MCF 10A (cell line): ENCODE measurements around the gene ASPA. TPM values are rescaled to one million over a fixed set of nuclear protein-coding genes. Genes with fewer than 3 reads are reported as not detected.

Source experiments
- BruUV-seq: library from RNA; stranded (reverse); fragments of 400-500 nt; replicated peaks from 2 replicates; lab custom pipeline; 2021; lab: Mats Ljungman, UMichigan
- CTCF ChIA-PET: fragments of 300-600 bp; sonication (Branson Sonifier 250); formaldehyde crosslinking; extraction: SDS; loops from one replicate; lab custom pipeline; 2021; ENCODE audit warnings: antibody characterized with exemption, inconsistent platforms; lab: Yijun Ruan, JAX
- POLR2A ChIA-PET: fragments of 300-600, 350-650 bp; sonication (Branson Sonifier 250); formaldehyde crosslinking; extraction: SDS; loops from one replicate; lab custom pipeline; 2020; ENCODE audit warnings: antibody characterized with exemption, inconsistent platforms; lab: Yijun Ruan, JAX
- DNase-seq: peaks from one replicate; pipeline ENCODE4 v3.0.0-alpha.2; 2018; ENCODE audit not compliant: unreplicated experiment
- H3K27ac Mint-ChIP-seq: one replicate; pipeline ENCODE4 v1.8.0; 2022; ENCODE audit warnings: mild to moderate bottlenecking, low read depth, mixed read lengths; ENCODE audit not compliant: unreplicated experiment
- H3K27me3 Mint-ChIP-seq: one replicate; pipeline ENCODE4 v1.8.0; 2022; ENCODE audit warnings: mixed read lengths; ENCODE audit not compliant: insufficient read depth, unreplicated experiment
- H3K36me3 Mint-ChIP-seq: one replicate; pipeline ENCODE4 v1.8.0; 2022; ENCODE audit warnings: mild to moderate bottlenecking, moderate library complexity, mixed read lengths; ENCODE audit not compliant: insufficient read depth, unreplicated experiment
- H3K4me1 Mint-ChIP-seq: one replicate; pipeline ENCODE4 v1.8.0; 2022; ENCODE audit warnings: mixed read lengths; ENCODE audit not compliant: insufficient read depth, unreplicated experiment
- H3K4me3 Mint-ChIP-seq: one replicate; pipeline ENCODE4 v1.8.0; 2022; ENCODE audit warnings: mild to moderate bottlenecking, moderate library complexity, mixed read lengths; ENCODE audit not compliant: unreplicated experiment
- H3K9me3 Mint-ChIP-seq: one replicate; pipeline ENCODE4 v1.8.0; 2022; ENCODE audit warnings: mixed read lengths; ENCODE audit not compliant: unreplicated experiment
- intact Hi-C: fragments of 100-400 bp; cut with micrococcal nuclease; formaldehyde crosslinking; loops from 2 replicates; pipeline ENCODE4 v1.14.1; 2022
- total RNA-seq: library from RNA; stranded (reverse); gene quantifications from 2 replicates; pipeline ENCODE4 v1.2.3, GENCODE V29; 2022
- TF ChIP-seq, protein P1 (sequence below): fragments of 200-600 bp; IDR thresholded peaks from one replicate; pipeline ENCODE4 v1.8.0; 2022; ENCODE audit warnings: antibody characterized with exemption, mild to moderate bottlenecking; ENCODE audit not compliant: unreplicated experiment

The ASPA gene
- total RNA-seq, 1 experiment from 2014 or later: 0.54 TPM

DNA sequence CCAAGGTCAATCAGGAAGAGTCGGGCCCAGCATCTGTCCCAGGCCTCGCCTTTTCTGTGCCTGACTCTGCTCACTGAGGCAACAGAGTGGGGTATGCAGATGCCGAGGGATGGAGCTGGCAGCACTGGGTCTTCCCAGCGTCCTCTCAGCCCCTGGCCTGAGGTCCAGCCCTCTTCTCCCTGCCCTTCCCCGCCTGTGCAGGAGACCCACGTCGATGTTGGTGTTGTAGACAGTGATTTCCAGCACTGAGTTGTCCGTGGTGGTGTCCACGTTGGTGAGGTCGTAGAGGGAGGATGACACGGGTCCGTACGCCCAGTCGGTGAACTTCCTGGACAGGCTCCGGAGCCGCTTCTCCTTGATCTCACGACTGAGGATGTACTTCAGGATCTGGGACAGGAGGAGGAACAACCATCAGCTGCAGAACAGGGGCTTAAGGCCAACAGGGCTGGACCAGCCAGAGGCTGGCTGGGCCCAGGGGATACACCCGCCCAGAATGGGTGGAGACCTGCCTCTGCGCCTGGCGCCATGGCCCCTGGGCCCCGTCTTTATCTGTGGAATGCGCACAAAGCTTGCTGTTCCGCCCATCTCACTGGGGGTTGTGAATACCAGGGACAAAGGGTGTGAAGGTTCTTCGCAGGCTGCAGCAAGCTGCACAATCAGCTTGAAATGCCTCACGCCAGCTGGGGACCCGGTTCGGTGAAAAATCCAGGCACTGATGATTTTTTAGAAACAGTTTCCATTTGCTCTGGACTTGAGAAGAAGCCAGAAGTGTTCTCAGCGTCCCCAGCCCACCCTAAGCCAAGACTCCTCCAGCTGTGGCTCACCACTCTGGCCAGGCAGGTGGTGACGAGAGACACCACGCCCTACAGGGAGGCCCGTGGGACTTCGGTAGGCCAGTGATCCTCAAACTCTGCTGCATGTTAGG lies 54.3 kb downstream of the ASPA start:
- no peaks in the 10 kb centered on the region for H3K27me3 Mint-ChIP-seq
- H3K4me3 Mint-ChIP-seq: no peak overlapping the region
- intact Hi-C loops: no loop called here
- TF ChIP-seq, protein P1, sequence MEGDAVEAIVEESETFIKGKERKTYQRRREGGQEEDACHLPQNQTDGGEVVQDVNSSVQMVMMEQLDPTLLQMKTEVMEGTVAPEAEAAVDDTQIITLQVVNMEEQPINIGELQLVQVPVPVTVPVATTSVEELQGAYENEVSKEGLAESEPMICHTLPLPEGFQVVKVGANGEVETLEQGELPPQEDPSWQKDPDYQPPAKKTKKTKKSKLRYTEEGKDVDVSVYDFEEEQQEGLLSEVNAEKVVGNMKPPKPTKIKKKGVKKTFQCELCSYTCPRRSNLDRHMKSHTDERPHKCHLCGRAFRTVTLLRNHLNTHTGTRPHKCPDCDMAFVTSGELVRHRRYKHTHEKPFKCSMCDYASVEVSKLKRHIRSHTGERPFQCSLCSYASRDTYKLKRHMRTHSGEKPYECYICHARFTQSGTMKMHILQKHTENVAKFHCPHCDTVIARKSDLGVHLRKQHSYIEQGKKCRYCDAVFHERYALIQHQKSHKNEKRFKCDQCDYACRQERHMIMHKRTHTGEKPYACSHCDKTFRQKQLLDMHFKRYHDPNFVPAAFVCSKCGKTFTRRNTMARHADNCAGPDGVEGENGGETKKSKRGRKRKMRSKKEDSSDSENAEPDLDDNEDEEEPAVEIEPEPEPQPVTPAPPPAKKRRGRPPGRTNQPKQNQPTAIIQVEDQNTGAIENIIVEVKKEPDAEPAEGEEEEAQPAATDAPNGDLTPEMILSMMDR: no peak
- no TSS peak for BruUV-seq
- H3K36me3 Mint-ChIP-seq: no peaks in the 10 kb centered on the region
- ChIA-PET CTCF (no interaction called here), POLR2A (no interaction called here)
- H3K9me3 Mint-ChIP-seq: no peaks in the 10 kb centered on the region
- H3K27ac Mint-ChIP-seq: no peak overlapping the region
- DNase-seq: no peak
- no peaks in the 10 kb centered on the region for H3K4me1 Mint-ChIP-seq

DNA sequence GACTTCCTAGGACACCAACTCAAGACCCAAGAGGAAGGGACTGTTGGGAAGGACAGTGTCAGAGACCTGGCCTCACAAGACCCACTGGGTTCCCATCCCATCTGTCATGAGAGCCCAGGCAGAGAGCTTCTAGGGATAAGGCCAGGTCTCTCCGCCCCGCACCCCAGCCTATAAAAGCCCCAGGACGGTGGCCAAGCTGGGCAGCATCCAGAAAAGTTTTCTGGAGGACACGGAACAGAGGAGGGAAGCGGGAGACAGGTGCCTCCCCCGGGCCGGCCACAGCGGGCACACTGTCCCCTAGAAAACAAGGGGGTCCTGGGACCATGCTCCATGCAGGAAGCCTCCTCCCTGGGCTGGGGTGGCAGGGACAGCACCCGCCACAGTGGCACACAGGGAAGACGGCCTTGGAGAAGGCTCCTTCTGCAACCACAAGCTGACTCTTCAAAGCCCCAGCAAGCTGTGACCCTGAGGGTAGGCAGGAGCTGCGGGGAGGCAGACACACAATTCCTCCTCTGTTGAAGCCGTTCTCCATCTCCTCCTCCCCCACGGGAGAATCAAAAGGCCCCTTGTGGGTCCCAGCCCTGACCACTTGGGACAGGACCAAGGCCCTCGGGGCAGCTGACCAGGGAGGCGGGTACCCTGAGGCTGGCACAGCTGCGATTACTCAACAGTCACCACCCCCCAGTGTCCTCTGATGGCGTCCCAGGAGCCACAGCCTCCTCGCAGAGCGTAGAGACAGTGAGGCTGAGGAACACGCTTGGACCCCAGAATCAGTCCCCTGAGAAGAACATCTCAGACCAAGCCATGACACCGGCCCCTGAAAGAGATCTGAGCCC lies 55.7 kb downstream of the ASPA start:
- Mint-ChIP-seq H3K27ac (no peak overlapping the region), H3K27me3 (no peaks in the 10 kb centered on the region)
- POLR2A ChIA-PET: no interaction called here

DNA sequence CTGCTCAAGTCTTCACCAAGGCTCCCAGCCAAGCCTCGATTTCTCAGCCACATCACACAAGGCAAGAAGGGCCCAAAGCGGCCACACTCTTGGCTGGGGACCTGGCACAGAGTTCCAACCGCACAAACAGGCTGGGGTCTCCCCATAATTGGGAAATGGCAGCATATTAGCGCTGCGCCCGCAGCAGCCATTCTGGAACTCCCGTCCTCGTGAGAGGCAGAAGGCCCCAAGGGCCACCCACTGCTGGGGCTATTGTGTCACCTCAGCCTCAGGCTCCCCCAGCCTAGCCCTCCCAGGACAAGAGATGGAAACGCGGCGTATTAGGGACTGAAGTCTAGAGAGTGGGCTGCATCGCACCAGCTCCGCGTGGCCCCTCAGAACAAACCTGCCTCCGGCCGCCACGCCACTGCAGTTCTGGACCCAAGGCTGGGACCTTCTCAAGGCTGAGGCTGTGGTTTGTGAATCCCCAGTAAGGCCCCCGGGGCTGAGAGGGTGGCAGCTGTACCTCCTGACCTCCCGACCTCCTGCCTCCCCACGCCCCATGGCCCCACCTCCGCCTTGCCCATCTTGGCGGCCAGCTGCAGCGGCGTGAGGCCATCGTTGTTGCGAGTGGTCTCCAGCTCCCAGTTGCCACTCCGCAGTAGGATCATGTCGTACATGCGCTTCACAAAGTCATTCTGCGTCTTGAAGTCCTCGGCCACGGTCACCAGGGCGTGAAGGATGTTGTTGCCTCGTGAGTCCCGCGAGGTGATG lies 56.5 kb downstream of the ASPA start:
- Mint-ChIP-seq H3K4me1 (no peaks in the 10 kb centered on the region), H3K36me3 (no peaks in the 10 kb centered on the region), H3K27me3 (no peaks in the 10 kb centered on the region), H3K9me3 (no peaks in the 10 kb centered on the region), H3K4me3 (no peak overlapping the region), H3K27ac (no peak overlapping the region)
- BruUV-seq: no TSS peak
- CTCF ChIA-PET: no interaction called here
- TF ChIP-seq, protein P1: no peak
- intact Hi-C loops: no loop called here
- no peak for DNase-seq
- POLR2A ChIA-PET: no interaction called here

More for the DNA sequence above, 55.7 kb downstream of the ASPA start:
- Mint-ChIP-seq H3K36me3 (no peaks in the 10 kb centered on the region), H3K4me3 (no peak overlapping the region), H3K4me1 (no peaks in the 10 kb centered on the region), H3K9me3 (no peaks in the 10 kb centered on the region)
- intact Hi-C loops: no loop called here
- BruUV-seq: no TSS peak
- CTCF ChIA-PET: interaction anchor here (0.7 kb wide), 1 partner anchor 28 kb away, joined by 4 read pairs; no protein-coding TSS in a partner anchor
- DNase-seq: no peak
- TF ChIP-seq, protein P1: no peak
